Lower leg skin (tissue), 3 donors: ENCODE measurements around the gene CAMKMT.

Experiments
- POLR2A ChIP-seq, 2 donors: fragments of 450-650 bp; IDR thresholded peaks; one replicate each; pipeline ENCODE4 v1.6.1; 2016 to 2017; ENCODE audit warnings: antibody characterized with exemption in 2 of 2, mild to moderate bottlenecking in 1 of 2, moderate library complexity in 1 of 2
- TF ChIP-seq, protein P1 (sequence below), 3 donors: fragments of 450-650 bp; IDR thresholded peaks; one replicate each; pipeline ENCODE4 v1.5.1; 2016; ENCODE audit warnings: antibody characterized with exemption in 3 of 3, mild to moderate bottlenecking in 3 of 3, moderate library complexity in 2 of 3

DNA sequence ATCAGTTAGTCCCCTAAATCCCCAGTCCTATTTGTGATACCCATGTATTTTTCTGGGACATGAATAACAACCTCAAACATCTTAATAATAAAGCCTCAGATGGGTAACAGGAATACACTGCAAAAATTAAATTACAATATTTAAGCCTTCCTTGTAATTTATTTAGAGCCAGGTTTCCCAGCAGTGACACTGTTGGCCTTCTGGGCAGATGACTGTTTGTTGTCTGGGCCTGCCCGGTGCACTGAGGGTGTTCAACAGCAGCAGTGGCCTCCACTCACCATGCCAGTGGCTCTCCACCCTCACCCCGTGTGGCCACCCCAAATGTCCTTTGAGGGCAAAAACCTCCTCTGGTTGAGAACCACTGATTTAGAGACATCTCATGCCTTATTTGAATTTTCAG lies 309.5 kb downstream of the CAMKMT start:
- TF ChIP-seq, protein P1, sequence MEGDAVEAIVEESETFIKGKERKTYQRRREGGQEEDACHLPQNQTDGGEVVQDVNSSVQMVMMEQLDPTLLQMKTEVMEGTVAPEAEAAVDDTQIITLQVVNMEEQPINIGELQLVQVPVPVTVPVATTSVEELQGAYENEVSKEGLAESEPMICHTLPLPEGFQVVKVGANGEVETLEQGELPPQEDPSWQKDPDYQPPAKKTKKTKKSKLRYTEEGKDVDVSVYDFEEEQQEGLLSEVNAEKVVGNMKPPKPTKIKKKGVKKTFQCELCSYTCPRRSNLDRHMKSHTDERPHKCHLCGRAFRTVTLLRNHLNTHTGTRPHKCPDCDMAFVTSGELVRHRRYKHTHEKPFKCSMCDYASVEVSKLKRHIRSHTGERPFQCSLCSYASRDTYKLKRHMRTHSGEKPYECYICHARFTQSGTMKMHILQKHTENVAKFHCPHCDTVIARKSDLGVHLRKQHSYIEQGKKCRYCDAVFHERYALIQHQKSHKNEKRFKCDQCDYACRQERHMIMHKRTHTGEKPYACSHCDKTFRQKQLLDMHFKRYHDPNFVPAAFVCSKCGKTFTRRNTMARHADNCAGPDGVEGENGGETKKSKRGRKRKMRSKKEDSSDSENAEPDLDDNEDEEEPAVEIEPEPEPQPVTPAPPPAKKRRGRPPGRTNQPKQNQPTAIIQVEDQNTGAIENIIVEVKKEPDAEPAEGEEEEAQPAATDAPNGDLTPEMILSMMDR (IDR thresholded peaks at IDR 0.05) = no peak
- TF ChIP-seq POLR2A (IDR thresholded peaks at IDR 0.05) = no peak
